MM.1S (cell line): ENCODE data around the gene LCT.

Experiments used
- DNase-seq: peaks from one replicate; pipeline ENCODE4 v3.0.0-alpha.2; 2015
- H2AFZ ChIP-seq: fragments of 300-600 bp; sonication (generic); 2 replicates; pipeline ENCODE4 v1.6.0; 2016; ENCODE audit warnings: antibody characterized with exemption, low read length
- H3F3A ChIP-seq: fragments of 300-600 bp; sonication (generic); 2 replicates; pipeline ENCODE4 v1.6.1; 2016; ENCODE audit warnings: mild to moderate bottlenecking, antibody characterized with exemption, low read length, moderate library complexity, mixed read lengths; ENCODE audit not compliant: insufficient read depth
- H3K27ac ChIP-seq: fragments of 300-600 bp; sonication (generic); 2 replicates; pipeline ENCODE4 v1.5.1; 2016; ENCODE audit warnings: mild to moderate bottlenecking, low read length
- H3K27me3 ChIP-seq: fragments of 300-600 bp; sonication (generic); replicated peaks from 2 replicates; pipeline ENCODE4 v1.6.0; 2016; ENCODE audit warnings: low read length; ENCODE audit not compliant: insufficient read depth
- H3K36me3 ChIP-seq: fragments of 300-600 bp; sonication (generic); replicated peaks from 2 replicates; pipeline ENCODE4 v1.6.1; 2016; ENCODE audit warnings: mild to moderate bottlenecking, low read length, mixed read lengths; ENCODE audit not compliant: insufficient read depth
- H3K4me1 ChIP-seq: fragments of 300-600 bp; sonication (generic); 2 replicates; pipeline ENCODE4 v1.6.1; 2016; ENCODE audit warnings: low read length, mixed read lengths
- H3K4me2 ChIP-seq: fragments of 300-600 bp; sonication (generic); 2 replicates; pipeline ENCODE4 v1.6.0; 2016; ENCODE audit warnings: low read depth, low read length
- H3K4me3 ChIP-seq: fragments of 300-600 bp; sonication (generic); 2 replicates; pipeline ENCODE4 v1.5.1; 2016; ENCODE audit warnings: low read length, mixed read lengths
- H3K79me2 ChIP-seq: fragments of 300-600 bp; sonication (generic); 2 replicates; pipeline ENCODE4 v1.6.1; 2016; ENCODE audit warnings: mixed run types, low read length, mixed read lengths
- H3K9ac ChIP-seq: fragments of 300-600 bp; sonication (generic); 2 replicates; pipeline ENCODE4 v1.6.1; 2016; ENCODE audit warnings: low read length, mixed read lengths
- H3K9me2 ChIP-seq: fragments of 300-600 bp; sonication (generic); replicated peaks from 2 replicates; pipeline ENCODE4 v1.6.1; 2016; ENCODE audit warnings: mild to moderate bottlenecking, low read length, mixed read lengths; ENCODE audit not compliant: insufficient read depth
- H3K9me3 ChIP-seq: fragments of 300-600 bp; sonication (generic); replicated peaks from 2 replicates; pipeline ENCODE4 v1.6.1; 2016; ENCODE audit warnings: mild to moderate bottlenecking, low read length, mixed read lengths; ENCODE audit not compliant: insufficient read depth
- H4K20me1 ChIP-seq: fragments of 300-600 bp; sonication (generic); 2 replicates; pipeline ENCODE4 v1.6.1; 2016; ENCODE audit warnings: mild to moderate bottlenecking, low read length, moderate library complexity, mixed read lengths; ENCODE audit not compliant: insufficient read depth
- EZH2 ChIP-seq: fragments of 300-600 bp; sonication (generic); optimal IDR thresholded peaks from 2 replicates; pipeline ENCODE3; 2017; ENCODE audit warnings: low read depth, mild to moderate bottlenecking, antibody characterized with exemption, low read length, mixed read lengths
- EZH2phosphoT487 ChIP-seq: fragments of 300-600 bp; sonication (generic); IDR thresholded peaks from 2 replicates; pipeline ENCODE4 v1.6.1; 2018; ENCODE audit warnings: antibody characterized with exemption, low read length
- TF ChIP-seq, protein P1 (sequence below): fragments of 300-600 bp; sonication (generic); IDR thresholded peaks from 2 replicates; pipeline ENCODE4 v1.5.1; 2016; ENCODE audit warnings: antibody characterized with exemption, low read length, mixed read lengths

LCT gene

DNA sequence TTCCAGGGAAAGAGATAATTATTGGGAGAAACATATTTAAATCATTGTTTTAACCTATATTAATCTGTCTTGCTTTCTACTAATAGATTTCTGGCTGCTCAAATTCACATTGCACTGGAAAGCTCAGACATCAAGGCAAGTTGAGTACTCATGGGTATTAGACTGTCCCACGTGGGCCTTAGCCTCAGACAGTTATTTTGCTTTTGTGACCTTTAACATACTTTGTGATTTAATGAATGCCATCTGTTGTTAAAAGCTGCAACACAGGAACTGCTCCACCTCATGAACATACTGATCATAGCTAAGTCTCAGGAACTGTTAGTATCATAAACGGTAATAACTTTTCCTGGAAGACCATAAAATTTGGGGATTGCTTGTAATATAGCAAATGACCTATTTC is 2.7 kb upstream of the LCT start:
- no peak for TF ChIP-seq EZH2
- TF ChIP-seq, protein P1, sequence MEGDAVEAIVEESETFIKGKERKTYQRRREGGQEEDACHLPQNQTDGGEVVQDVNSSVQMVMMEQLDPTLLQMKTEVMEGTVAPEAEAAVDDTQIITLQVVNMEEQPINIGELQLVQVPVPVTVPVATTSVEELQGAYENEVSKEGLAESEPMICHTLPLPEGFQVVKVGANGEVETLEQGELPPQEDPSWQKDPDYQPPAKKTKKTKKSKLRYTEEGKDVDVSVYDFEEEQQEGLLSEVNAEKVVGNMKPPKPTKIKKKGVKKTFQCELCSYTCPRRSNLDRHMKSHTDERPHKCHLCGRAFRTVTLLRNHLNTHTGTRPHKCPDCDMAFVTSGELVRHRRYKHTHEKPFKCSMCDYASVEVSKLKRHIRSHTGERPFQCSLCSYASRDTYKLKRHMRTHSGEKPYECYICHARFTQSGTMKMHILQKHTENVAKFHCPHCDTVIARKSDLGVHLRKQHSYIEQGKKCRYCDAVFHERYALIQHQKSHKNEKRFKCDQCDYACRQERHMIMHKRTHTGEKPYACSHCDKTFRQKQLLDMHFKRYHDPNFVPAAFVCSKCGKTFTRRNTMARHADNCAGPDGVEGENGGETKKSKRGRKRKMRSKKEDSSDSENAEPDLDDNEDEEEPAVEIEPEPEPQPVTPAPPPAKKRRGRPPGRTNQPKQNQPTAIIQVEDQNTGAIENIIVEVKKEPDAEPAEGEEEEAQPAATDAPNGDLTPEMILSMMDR, result no peak
- no peak for TF ChIP-seq EZH2phosphoT487
- no peak overlapping the region for H2AFZ ChIP-seq
- H3K4me1 ChIP-seq, result no peaks in the 10 kb centered on the region
- H4K20me1 ChIP-seq, result no peaks in the 10 kb centered on the region
- no peaks in the 10 kb centered on the region for H3K9me2 ChIP-seq
- H3K27ac ChIP-seq, result no peak overlapping the region
- DNase-seq, result no peak
- H3K4me3 ChIP-seq, result no peak overlapping the region
- H3K9me3 ChIP-seq, result no peaks in the 10 kb centered on the region
- no peak overlapping the region for H3K4me2 ChIP-seq
- no peaks in the 10 kb centered on the region for H3K79me2 ChIP-seq
- no peaks in the 10 kb centered on the region for H3K27me3 ChIP-seq
- H3K36me3 ChIP-seq, result peaks cover 12% of the 10 kb centered on the region; the same call in 1 of the 2 replicates
- H3K9ac ChIP-seq, result no peak overlapping the region
- no peaks in the 10 kb centered on the region for H3F3A ChIP-seq

DNA sequence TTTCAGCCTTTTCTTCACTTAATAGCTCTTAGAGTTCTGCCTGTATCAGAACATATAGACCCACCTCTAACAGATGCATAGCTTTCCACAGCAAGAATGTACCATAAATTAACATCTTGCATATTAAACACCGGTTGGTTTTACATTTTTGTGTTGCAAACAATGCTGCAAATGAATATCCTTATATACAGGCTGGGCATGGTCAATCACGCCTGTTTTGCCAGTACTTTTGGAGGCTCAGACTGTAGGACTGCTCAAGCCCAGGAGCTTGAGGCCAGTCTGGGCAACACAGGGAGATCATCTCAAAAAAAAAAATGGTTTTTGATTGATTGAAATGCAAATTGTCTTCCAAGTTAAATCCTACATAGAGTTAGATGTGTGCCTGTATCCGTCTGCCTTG is 1.5 kb upstream of the LCT start:
- no peak overlapping the region for H3K4me2 ChIP-seq
- no peak overlapping the region for H2AFZ ChIP-seq
- H3K9me2 ChIP-seq, result no peaks in the 10 kb centered on the region
- H4K20me1 ChIP-seq, result no peaks in the 10 kb centered on the region
- H3K9me3 ChIP-seq, result no peaks in the 10 kb centered on the region
- H3K4me1 ChIP-seq, result no peaks in the 10 kb centered on the region
- peaks cover 4% of the 10 kb centered on the region; the same call in 1 of the 2 replicates for H3K36me3 ChIP-seq
- no peaks in the 10 kb centered on the region for H3K27me3 ChIP-seq
- H3K79me2 ChIP-seq, result no peaks in the 10 kb centered on the region
- DNase-seq, result no peak
- H3F3A ChIP-seq, result no peaks in the 10 kb centered on the region
- TF ChIP-seq EZH2, result no peak
- no peak for TF ChIP-seq EZH2phosphoT487
- TF ChIP-seq, protein P1, result no peak
- no peak overlapping the region for H3K27ac ChIP-seq
- no peak overlapping the region for H3K4me3 ChIP-seq
- no peak overlapping the region for H3K9ac ChIP-seq

DNA sequence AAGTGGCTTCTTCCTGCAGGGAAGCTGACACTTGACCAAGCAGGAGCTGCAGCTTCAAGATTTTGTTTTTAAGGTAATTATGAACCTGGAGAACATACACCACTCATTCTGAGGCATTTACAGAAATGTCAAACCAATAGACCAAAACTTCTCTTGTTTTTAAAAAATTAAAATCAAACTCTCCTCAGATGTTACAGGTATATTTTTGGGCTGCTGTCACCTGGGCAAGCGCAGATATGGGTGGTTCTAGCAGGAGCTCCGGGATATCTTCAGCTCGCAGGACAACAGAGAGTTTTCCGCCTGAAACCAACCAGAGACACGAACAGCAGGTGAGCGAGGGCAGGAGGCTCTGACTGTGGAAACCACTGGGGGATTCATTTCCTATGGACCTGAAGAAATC is 4.1 kb downstream of the LCT start:
- Histone ChIP-seq H3K9me2 (no peaks in the 10 kb centered on the region), H3K36me3 (no peaks in the 10 kb centered on the region), H3K79me2 (no peaks in the 10 kb centered on the region), H3K4me3 (no peak overlapping the region), H3F3A (no peaks in the 10 kb centered on the region), H3K27me3 (no peaks in the 10 kb centered on the region), H3K4me1 (no peaks in the 10 kb centered on the region), H4K20me1 (no peaks in the 10 kb centered on the region), H3K9me3 (no peaks in the 10 kb centered on the region), H3K27ac (no peak overlapping the region), H2AFZ (no peak overlapping the region), H3K4me2 (no peak overlapping the region), H3K9ac (no peak overlapping the region)
- TF ChIP-seq, protein P1, result no peak
- TF ChIP-seq EZH2, result no peak
- no peak for DNase-seq
